GM21447 (cell line): Measurements from ENCODE around the gene HOXA9.

Experiments
- ATAC-seq: cut with Tn5 transposase; IDR thresholded peaks from one replicate; pipeline ENCODE4 v1.9.1; 2021; ENCODE audit not compliant: unreplicated experiment

The HOXA9 gene

GRCh38 chr7:27116031-27116961 lies 49.0 kb downstream of the HOXA9 start:
- no peak for ATAC-seq

GRCh38 chr7:27115221-27116026 lies 49.9 kb downstream of the HOXA9 start:
- ATAC-seq: no peak

- no peak for ATAC-seq
Measured at GRCh38 chr7:27114881-27115220, 50.5 kb downstream of the HOXA9 start.

- ATAC-seq: no peak
Measured at GRCh38 chr7:27113991-27114769, 51.2 kb downstream of the HOXA9 start.

GRCh38 chr7:27112955-27113949 lies 52.1 kb downstream of the HOXA9 start:
- no peak for ATAC-seq
